ENCODE measurements around the gene CDK11B. TPM values are rescaled to one million over a fixed set of nuclear protein-coding genes. Genes with fewer than 3 reads are reported as not detected.

Gene CDK11B
- total and polyA plus RNA-seq, 7 experiments from 2014 or later: 11.8 to 45.4 (median 33.9) TPM

- no peak overlapping the region for H3K4me3 ChIP-seq (ENCODE audit: low read length)
- H3K4me1 ChIP-seq (ENCODE audit: control insufficient read depth in 2 of 2, insufficient read depth in 2 of 2, low read length in 2 of 2): peaks cover 6% of the 10 kb centered on the region in 2 donors
- DNase-seq: no peak
- H3K27me3 Mint-ChIP-seq: no peaks in the 10 kb centered on the region
- H3K9me3 ChIP-seq (ENCODE audit: control insufficient read depth in 2 of 3, low read length in 3 of 3): no peaks in the 10 kb centered on the region
- no peaks in the 10 kb centered on the region for H3K36me3 Mint-ChIP-seq
- no peaks in the 10 kb centered on the region for H3K27me3 ChIP-seq (ENCODE audit: control insufficient read depth in 2 of 2, insufficient read depth in 2 of 2, low read length in 2 of 2)
- no peaks in the 10 kb centered on the region for H3K36me3 ChIP-seq (ENCODE audit: control insufficient read depth in 2 of 3, insufficient read depth in 3 of 3, low read length in 3 of 3)
- H3K27ac Mint-ChIP-seq: no peak overlapping the region
- H3K4me3 Mint-ChIP-seq: no peak overlapping the region
- no peak for ATAC-seq
- intact Hi-C loops (cut with micrococcal nuclease): no loop called here
- POLR2A ChIA-PET: interaction anchor here (1.0 kb wide), 1 partner anchor 9 kb away, joined by 3 read pairs; no protein-coding TSS in a partner anchor
- H3K9me3 Mint-ChIP-seq: peaks cover 0 to 2% (median 0%) of the 10 kb centered on the region in 11 donors
- H3K27ac ChIP-seq (ENCODE audit: low read depth, low read length): no peak overlapping the region
- H3K4me1 Mint-ChIP-seq: peaks cover 0 to 29% (median 12%) of the 10 kb centered on the region in 7 donors
- CTCF ChIA-PET: no interaction called here
Measured at GRCh38 chr1:1621173-1622009, 37.4 kb downstream of the CDK11B start.

GRCh38 chr1:1620433-1621139 is 38.2 kb downstream of the CDK11B start:
- CTCF ChIA-PET: no interaction called here
- no peak for DNase-seq
- no peak overlapping the region for H3K27ac Mint-ChIP-seq

DNA sequence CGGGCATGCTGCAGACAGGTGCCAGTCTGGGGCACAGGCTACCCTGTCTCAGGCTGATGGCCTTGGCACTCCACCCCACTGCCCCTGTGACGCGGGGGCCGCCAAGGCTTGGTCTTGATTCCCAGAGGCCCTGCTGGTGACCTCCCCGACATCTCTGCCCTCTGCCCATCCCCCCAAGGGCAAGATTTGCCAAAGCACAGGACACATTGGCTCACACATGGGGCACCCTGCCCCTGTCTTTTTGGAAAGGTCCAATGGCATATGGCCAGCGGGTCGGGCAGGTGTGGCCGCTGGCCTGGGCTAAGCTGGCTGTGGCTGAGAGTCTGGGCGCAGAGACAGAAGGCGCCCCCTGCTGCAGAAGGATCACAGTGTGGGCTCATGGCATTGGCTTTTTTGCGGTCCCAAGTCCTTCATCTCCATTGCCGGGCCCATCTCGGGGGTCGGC is 38.9 kb downstream of the CDK11B start:
- no peak overlapping the region for H3K27ac ChIP-seq (ENCODE audit: low read depth, low read length)
- Mint-ChIP-seq H3K9me3 (peaks cover 0 to 3% (median 0%) of the 10 kb centered on the region in 11 donors), H3K36me3 (no peaks in the 10 kb centered on the region), H3K27me3 (no peaks in the 10 kb centered on the region), H3K4me1 (peaks cover 0 to 24% (median 11%) of the 10 kb centered on the region in 7 donors), H3K4me3 (no peak overlapping the region), H3K27ac (no peak overlapping the region)
- ChIA-PET POLR2A (interaction anchor here (2.2 kb wide), 1 partner anchor 9 kb away, joined by 12 read pairs; no protein-coding TSS in a partner anchor), CTCF (no interaction called here)
- intact Hi-C loops (cut with micrococcal nuclease): loop anchor here in 1 of 2 donors (10.0 kb wide), 2 partner anchors 215 to 505 kb away; partner anchors contain the start of genes C1orf159 and MRPL20
- H3K27me3 ChIP-seq (ENCODE audit: control insufficient read depth in 2 of 2, insufficient read depth in 2 of 2, low read length in 2 of 2): no peaks in the 10 kb centered on the region
- H3K36me3 ChIP-seq (ENCODE audit: control insufficient read depth in 2 of 3, insufficient read depth in 3 of 3, low read length in 3 of 3): peaks cover 0 to 3% (median 0%) of the 10 kb centered on the region in 3 experiments
- H3K4me1 ChIP-seq (ENCODE audit: control insufficient read depth in 2 of 2, insufficient read depth in 2 of 2, low read length in 2 of 2): peaks cover 8 to 9% of the 10 kb centered on the region in 2 donors
- ATAC-seq (no peak), DNase-seq (no peak)
- H3K9me3 ChIP-seq (ENCODE audit: control insufficient read depth in 2 of 3, low read length in 3 of 3): no peaks in the 10 kb centered on the region
- H3K4me3 ChIP-seq (ENCODE audit: low read length): no peak overlapping the region

More at GRCh38 chr1:1620433-1621139, 38.2 kb downstream of the CDK11B start:
- Mint-ChIP-seq H3K9me3 (peaks cover 0 to 2% (median 0%) of the 10 kb centered on the region in 11 donors), H3K4me3 (no peak overlapping the region), H3K36me3 (no peaks in the 10 kb centered on the region), H3K27me3 (no peaks in the 10 kb centered on the region), H3K4me1 (peaks cover 0 to 26% (median 12%) of the 10 kb centered on the region in 7 donors)
- Histone ChIP-seq H3K4me3 (ENCODE audit: low read length) (no peak overlapping the region), H3K27me3 (ENCODE audit: control insufficient read depth in 2 of 2, insufficient read depth in 2 of 2, low read length in 2 of 2) (no peaks in the 10 kb centered on the region), H3K9me3 (ENCODE audit: control insufficient read depth in 2 of 3, low read length in 3 of 3) (no peaks in the 10 kb centered on the region), H3K36me3 (ENCODE audit: control insufficient read depth in 2 of 3, insufficient read depth in 3 of 3, low read length in 3 of 3) (peaks cover 0 to under 1% (median 0%) of the 10 kb centered on the region in 3 experiments), H3K27ac (ENCODE audit: low read depth, low read length) (no peak overlapping the region), H3K4me1 (ENCODE audit: control insufficient read depth in 2 of 2, insufficient read depth in 2 of 2, low read length in 2 of 2) (peaks cover 8 to 9% of the 10 kb centered on the region in 2 donors)
- intact Hi-C loops (cut with micrococcal nuclease): no loop called here
- ATAC-seq: no peak
- POLR2A ChIA-PET: interaction anchor here (1.0 to 2.2 kb wide), 2 partner anchors 9 kb away, joined by 3 to 12 read pairs; no protein-coding TSS in a partner anchor

DNA sequence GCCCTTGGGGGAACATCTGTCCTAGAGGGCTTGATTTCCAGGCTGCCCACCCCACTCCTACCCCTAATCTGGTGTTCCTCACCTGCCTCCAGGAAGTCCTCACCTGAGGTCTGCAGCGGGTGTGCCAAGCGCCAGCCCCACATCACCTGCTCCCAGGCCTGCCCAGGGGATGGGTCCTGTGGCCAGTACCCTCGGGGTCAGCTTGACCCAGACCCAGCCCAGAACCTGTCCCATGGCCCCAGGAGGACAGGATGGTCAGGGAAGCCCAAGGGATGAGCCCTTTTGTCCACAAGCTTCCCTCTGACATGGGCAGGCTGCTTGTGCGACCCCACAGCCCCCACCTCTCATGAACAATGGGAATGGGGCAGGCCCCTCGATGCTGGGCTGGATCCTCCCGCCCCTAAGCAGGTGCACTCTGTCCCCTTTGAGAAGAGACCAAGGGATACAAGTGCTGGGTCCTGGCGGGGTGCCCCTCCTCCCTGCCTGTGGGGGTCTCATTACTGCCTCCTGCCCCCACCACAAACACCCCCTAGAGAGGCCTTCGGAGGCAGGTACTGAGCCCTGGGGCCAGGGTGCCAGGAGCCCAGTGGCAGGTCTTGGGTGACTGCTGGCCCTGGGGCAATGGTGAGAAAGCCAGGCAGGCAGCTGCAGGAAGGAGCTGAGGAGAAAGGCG is 40.3 kb downstream of the CDK11B start:
- H3K27ac Mint-ChIP-seq: no peak overlapping the region
- no peaks in the 10 kb centered on the region for H3K9me3 ChIP-seq (ENCODE audit: control insufficient read depth in 2 of 3, low read length in 3 of 3)
- no peak overlapping the region for H3K4me3 Mint-ChIP-seq
- intact Hi-C loops (cut with micrococcal nuclease): loop anchor here in 1 of 2 donors (10.0 kb wide), 2 partner anchors 214 to 504 kb away; partner anchors contain the start of genes C1orf159 and MRPL20
- DNase-seq: no peak
- H3K4me1 ChIP-seq (ENCODE audit: control insufficient read depth in 2 of 2, insufficient read depth in 2 of 2, low read length in 2 of 2): peaks cover 15 to 21% of the 10 kb centered on the region in 2 donors
- H3K4me3 ChIP-seq (ENCODE audit: low read length): no peak overlapping the region
- peaks cover 0 to 7% (median 0%) of the 10 kb centered on the region in 11 donors for H3K9me3 Mint-ChIP-seq
- H3K4me1 Mint-ChIP-seq: peaks cover 10 to 38% (median 24%) of the 10 kb centered on the region in 7 donors
- H3K36me3 Mint-ChIP-seq: peaks cover 0 to 3% (median 0%) of the 10 kb centered on the region in 5 donors
- H3K27ac ChIP-seq (ENCODE audit: low read depth, low read length): no peak overlapping the region
- H3K27me3 ChIP-seq (ENCODE audit: control insufficient read depth in 2 of 2, insufficient read depth in 2 of 2, low read length in 2 of 2): no peaks in the 10 kb centered on the region
- no peak for ATAC-seq
- ChIA-PET CTCF (interaction anchor here (1.3 kb wide), 1 partner anchor 12 kb away, joined by 3 read pairs; no protein-coding TSS in a partner anchor), POLR2A (interaction anchor here (0.9 to 2.2 kb wide), 2 partner anchors 11 to 12 kb away, joined by 4 to 12 read pairs; no protein-coding TSS in a partner anchor)
- no peaks in the 10 kb centered on the region for H3K27me3 Mint-ChIP-seq
- H3K36me3 ChIP-seq (ENCODE audit: control insufficient read depth in 2 of 3, insufficient read depth in 3 of 3, low read length in 3 of 3): peaks cover 0 to 3% (median 0%) of the 10 kb centered on the region in 3 experiments

DNA sequence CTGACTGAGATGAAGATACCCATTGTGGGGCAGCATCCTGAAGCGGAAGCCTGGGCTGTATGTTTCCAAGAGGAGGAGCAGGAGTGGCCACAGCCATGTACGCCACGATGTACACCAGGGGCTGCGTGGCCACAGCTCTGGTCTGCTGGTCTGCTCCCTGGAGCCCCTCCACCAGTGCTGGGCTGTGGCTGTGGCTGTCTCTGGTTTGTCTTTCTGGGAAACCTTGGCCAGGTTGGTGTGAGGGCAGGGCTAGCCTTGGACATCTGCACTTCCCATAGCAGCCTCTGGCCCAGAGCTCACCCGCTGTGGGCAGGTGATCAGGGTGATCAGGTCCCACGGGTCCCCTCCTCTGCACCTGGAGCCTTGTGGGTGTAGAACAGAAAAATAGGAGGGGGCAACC is 40.9 kb downstream of the CDK11B start:
- H3K4me3 Mint-ChIP-seq: peak overlapping the region in 9 of 10 donors; percentile 62 to 88 (median 80)
- peaks cover 0 to 3% (median 0%) of the 10 kb centered on the region in 3 experiments for H3K36me3 ChIP-seq (ENCODE audit: control insufficient read depth in 2 of 3, insufficient read depth in 3 of 3, low read length in 3 of 3)
- POLR2A ChIA-PET: interaction anchor here (1.2 kb wide), 1 partner anchor 12 kb away, joined by 5 read pairs; no protein-coding TSS in a partner anchor
- H3K4me1 Mint-ChIP-seq: peaks cover 12 to 39% (median 26%) of the 10 kb centered on the region in 7 donors
- no peaks in the 10 kb centered on the region for H3K27me3 ChIP-seq (ENCODE audit: control insufficient read depth in 2 of 2, insufficient read depth in 2 of 2, low read length in 2 of 2)
- ATAC-seq: no peak
- H3K9me3 Mint-ChIP-seq: peaks cover 0 to 7% (median 0%) of the 10 kb centered on the region in 11 donors
- H3K4me3 ChIP-seq (ENCODE audit: low read length): no peak overlapping the region
- peaks cover 15 to 21% of the 10 kb centered on the region in 2 donors for H3K4me1 ChIP-seq (ENCODE audit: control insufficient read depth in 2 of 2, insufficient read depth in 2 of 2, low read length in 2 of 2)
- no peaks in the 10 kb centered on the region for H3K27me3 Mint-ChIP-seq
- H3K36me3 Mint-ChIP-seq: peaks cover 0 to 4% (median 0%) of the 10 kb centered on the region in 5 donors
- no peaks in the 10 kb centered on the region for H3K9me3 ChIP-seq (ENCODE audit: control insufficient read depth in 2 of 3, low read length in 3 of 3)
- intact Hi-C loops (cut with micrococcal nuclease): loop anchor here in 1 of 2 donors (10.0 kb wide), 2 partner anchors 213 to 503 kb away; partner anchors contain the start of genes C1orf159 and MRPL20
- no peak for DNase-seq
- H3K27ac ChIP-seq (ENCODE audit: low read depth, low read length): no peak overlapping the region
- CTCF ChIA-PET: interaction anchor here (1.3 kb wide), 1 partner anchor 12 kb away, joined by 3 read pairs; no protein-coding TSS in a partner anchor
- H3K27ac Mint-ChIP-seq: peak overlapping the region in 1 of 9 donors; percentile 76

All from naive thymus-derived CD4-positive, alpha-beta T cell (primary cell).